Measurements from ENCODE around the gene FBXO28.

DNA sequence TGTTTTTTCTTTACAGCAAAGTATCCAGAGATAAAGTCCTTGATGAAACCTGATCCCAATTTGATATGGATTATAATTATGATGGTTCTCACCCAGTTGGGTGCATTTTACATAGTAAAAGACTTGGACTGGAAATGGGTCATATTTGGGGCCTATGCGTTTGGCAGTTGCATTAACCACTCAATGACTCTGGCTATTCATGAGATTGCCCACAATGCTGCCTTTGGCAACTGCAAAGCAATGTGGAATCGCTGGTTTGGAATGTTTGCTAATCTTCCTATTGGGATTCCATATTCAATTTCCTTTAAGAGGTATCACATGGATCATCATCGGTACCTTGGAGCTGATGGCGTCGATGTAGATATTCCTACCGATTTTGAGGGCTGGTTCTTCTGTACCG, 75.7 kb downstream of the FBXO28 start:
- TF ChIP-seq, protein P1, sequence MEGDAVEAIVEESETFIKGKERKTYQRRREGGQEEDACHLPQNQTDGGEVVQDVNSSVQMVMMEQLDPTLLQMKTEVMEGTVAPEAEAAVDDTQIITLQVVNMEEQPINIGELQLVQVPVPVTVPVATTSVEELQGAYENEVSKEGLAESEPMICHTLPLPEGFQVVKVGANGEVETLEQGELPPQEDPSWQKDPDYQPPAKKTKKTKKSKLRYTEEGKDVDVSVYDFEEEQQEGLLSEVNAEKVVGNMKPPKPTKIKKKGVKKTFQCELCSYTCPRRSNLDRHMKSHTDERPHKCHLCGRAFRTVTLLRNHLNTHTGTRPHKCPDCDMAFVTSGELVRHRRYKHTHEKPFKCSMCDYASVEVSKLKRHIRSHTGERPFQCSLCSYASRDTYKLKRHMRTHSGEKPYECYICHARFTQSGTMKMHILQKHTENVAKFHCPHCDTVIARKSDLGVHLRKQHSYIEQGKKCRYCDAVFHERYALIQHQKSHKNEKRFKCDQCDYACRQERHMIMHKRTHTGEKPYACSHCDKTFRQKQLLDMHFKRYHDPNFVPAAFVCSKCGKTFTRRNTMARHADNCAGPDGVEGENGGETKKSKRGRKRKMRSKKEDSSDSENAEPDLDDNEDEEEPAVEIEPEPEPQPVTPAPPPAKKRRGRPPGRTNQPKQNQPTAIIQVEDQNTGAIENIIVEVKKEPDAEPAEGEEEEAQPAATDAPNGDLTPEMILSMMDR (IDR thresholded peaks at IDR 0.05), result no peak
- TF ChIP-seq POLR2A (IDR thresholded peaks at IDR 0.05), result no peak
